GM21825 (cell line): ENCODE measurements around the gene CHRNA5.
"Not testable (repeated sequence)": the region's sequence is repeated elsewhere in the genome, so short reads cannot be mapped to it uniquely, and the experiment has no call there.

ENCODE experiments used
- ATAC-seq: cut with Tn5 transposase; IDR thresholded peaks from one replicate; pipeline ENCODE4 v1.9.1; 2021; ENCODE audit warnings: mild to moderate bottlenecking, moderate library complexity; ENCODE audit not compliant: unreplicated experiment

CHRNA5 gene

GRCh38 chr15:78564743-78565096 lies 600 bp upstream of the CHRNA5 start:
- ATAC-seq: no peak

- ATAC-seq: peak; percentile 14
Observed at GRCh38 chr15:78565951-78566774, 843 bp downstream of the CHRNA5 start.

DNA sequence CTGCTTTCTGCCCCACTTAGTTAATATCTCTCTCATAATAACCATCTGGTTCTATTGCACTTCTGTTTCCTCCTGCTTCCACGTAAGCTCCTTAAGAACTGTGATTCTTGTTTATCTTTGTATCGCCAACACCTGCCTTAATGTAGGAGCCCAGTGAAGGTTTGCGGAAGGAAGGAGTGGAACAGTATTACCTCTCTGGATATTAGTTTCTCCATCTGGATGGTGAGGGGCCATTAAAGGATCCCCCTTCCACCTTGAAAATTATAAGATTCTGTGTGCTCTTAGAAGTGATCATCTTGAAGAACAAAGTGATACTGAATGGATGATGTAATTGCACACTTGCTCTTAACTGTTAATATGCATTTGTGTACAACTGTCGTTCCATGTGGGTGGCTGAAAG lies 2.2 kb downstream of the CHRNA5 start:
- ATAC-seq: no peak

DNA sequence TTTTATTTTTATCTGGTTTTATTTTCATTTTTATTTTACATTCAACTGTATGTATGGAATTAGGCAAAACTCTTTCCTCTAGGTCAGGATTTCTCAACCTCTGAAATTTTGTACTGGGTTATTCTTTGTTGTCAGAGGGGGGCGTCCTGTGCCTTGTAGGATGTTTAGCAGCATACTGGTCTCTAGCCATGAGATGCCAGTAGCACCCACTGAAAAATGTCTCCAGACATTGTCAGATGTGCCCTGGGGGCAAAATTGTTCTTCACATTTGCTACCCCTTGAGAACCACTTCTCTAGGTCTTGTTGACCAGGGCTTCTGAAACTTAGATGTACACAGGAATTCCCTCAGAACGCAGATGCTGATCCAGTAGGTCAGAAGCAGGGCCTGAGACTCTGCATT lies 5.4 kb downstream of the CHRNA5 start:
- ATAC-seq: no peak

- ATAC-seq: no peak
Observed at GRCh38 chr15:78571382-78571781, 6.1 kb downstream of the CHRNA5 start.

DNA sequence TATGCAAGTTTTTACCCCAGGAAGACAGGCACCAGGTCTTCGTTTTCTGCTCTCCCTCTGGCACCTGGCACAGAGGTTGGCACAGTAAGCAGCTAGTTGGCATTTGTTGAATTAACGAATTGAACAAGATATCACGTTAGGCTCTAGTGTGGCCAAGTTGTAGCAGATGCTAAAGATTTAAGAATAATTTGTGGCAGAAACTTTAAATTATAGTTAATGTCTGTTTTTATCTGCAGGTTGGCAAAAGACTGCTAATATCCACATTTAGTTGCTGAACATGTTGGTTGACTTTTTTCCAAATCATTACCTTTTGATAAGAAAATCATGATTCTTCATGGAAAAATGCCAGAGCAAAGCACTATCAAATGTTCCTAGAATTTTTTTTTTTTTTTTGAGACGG lies 8.1 kb downstream of the CHRNA5 start:
- no peak for ATAC-seq

DNA sequence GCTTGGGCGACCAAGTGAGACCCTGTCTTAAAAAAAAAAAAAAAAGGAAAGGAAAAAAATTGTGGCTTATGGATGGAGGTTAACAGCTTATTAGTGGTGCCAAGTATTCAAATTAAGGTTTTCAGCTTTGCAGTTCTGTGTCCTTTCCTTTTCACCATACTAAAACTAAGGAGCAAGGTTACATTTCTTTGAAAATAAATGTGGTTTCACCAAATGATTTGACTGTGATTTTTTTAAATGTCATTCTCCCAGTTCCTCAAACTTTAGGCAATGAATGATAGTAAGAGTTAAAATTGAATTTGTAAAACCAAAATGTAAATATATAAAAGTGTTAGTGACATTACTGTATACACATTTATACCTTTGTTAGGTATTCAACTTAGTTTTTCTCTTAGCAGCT lies 9.6 kb downstream of the CHRNA5 start:
- no peak for ATAC-seq

DNA sequence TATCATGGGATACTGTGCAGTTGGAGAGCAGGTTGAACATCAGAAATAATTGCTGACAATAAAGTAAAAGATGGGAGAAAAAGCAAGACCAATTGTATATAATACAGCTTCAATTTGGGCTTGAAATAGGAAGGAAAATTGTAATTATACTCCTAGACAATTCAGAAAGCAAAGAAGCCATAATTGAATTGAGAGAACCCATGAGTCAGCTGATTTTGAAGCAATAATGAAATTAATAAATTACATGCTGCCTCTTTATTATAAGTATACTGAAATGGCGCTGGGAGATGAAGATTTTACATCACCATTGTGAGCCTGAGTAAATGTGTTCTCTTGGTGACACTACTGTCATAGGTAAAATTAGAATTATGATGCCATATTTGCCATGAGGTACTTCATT lies 32.3 kb downstream of the CHRNA5 start:
- no peak for ATAC-seq

GRCh38 chr15:78598348-78598747 lies 33.0 kb downstream of the CHRNA5 start:
- no peak for ATAC-seq

GRCh38 chr15:78599189-78599588 lies 33.9 kb downstream of the CHRNA5 start:
- ATAC-seq: no peak

GRCh38 chr15:78603467-78603866 lies 38.1 kb downstream of the CHRNA5 start:
- no peak for ATAC-seq

DNA sequence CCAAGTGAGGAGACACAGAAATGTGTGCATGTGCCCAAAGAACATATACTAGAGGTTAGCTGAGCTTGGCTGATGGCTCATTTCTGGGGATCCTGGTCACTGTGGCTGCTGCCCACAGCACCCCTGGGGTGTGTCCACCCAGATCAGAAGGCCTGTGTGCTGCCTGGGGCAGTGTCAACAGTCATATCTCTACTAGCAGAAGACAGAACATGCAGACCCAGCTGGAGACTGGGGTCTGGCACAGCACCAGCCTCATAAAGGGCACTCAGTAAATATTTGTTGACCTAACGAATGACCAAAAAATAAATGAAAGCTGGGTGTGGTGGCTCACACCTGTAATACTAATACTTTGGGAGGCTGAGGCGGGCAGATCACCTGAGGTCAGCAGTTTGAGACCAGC lies 39.1 kb downstream of the CHRNA5 start:
- ATAC-seq: no peak

DNA sequence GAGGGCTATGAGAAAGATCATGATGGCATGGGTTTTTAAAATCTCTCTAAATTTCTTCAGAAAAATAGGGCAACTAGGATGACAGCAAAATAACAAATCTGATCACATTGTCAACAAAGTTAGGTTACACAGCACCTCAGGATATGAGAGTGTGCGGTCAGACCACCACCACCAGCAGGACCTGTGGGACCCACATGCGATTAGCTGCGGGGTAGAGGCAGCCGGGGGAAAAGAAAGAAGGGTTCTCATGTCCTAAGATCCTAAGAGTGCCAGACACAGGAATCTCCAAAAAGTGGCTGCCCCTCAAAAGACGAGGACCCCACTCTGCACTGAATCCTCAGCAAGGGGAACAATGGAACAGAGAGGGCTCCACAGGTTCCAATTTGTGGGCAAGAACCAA lies 39.9 kb downstream of the CHRNA5 start:
- ATAC-seq: no peak

GRCh38 chr15:78605680-78606079 lies 40.4 kb downstream of the CHRNA5 start:
- no peak for ATAC-seq

DNA sequence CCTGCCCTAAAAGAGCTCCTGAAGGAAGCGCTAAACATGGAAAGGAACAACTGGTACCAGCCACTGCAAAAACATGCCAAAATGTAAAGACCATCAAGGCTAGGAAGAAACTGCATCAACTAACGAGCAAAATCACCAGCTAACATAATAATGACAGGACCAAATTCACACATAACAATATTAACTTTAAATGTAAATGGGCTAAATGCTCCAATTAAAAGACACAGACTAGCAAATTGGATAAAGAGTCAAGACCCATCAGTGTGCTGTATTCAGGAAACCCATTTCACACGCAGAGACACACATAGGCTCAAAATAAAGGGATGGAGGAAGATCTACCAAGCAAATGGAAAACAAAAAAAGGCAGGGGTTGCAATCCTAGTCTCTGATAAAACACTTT lies 44.2 kb downstream of the CHRNA5 start:
- ATAC-seq: not testable (repeated sequence)

DNA sequence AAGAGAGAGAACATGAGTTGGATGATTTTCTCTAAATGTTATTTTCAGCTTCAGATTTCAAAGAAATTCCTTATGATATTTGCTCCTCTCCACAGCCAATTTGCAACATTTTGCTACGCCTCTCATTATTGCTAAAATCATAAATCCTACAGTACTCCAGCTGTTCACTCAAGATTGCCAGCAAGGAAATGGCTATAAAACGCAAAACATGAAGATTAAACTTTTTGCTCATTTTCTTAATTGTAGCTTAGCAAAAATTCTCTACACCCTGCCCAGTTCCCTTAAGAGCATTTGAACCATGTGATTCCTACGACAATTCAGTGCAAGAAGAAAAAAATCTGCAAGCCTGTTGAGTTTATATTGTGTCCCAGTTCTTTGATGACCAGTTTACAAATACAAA lies 48.7 kb downstream of the CHRNA5 start:
- no peak for ATAC-seq

DNA sequence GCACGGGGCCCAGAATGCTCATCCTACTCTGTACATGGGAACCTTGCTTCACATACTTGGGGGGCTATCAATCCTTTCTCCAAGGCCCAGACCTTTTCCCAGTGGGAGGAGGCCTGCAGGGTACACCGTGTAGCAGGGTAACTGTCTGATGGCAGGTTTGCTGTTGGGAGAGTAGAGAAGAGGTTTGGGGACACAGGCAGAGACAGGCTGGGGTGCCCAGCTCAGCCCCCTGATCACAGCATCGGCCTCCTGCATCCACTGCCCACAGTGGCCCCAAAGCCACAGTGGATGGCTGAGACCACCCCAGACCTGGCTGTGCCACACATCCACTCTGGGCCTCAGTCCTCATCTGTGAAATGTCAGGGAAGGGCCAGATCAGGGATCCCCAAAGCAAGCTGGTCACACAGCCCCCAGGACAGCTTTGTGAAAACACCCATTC lies 49.9 kb downstream of the CHRNA5 start:
- no peak for ATAC-seq

DNA sequence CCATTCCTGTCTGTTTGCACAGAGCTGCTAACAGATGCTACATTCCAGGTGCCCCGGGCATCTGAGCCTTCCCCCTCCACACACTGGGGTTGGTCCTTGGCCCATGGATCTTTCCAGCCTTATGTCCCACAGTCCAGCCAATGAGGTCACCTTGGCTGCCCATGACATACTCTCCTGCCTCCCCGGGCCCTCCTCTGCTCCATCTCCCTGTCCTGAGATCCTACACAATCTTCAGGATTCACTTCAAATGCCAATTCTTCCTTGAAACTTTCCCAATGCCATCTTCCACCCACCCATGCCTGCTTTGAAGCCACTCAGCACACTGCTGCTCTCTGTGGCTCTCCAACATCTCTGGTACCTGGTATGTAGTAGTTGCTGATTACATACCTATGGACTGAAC lies 51.2 kb downstream of the CHRNA5 start:
- ATAC-seq: no peak

DNA sequence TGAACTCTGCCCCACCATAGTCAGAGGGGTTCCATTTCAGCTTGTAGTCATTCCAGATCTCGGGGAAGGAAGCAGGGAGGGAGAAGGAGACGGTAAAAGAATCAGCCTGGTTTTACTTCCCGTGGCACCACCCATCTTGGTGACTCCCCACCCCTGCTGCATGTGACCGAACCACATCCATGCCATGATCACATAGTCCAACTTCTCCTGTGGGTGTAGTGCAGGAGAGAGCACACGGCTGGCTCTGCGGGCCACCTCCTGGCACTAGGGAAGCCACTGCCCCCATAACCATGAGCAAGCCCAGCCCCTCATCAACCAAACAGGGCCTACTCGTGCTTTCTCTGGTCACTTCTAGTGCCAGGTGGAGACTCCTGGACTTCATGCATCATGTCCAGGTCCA lies 51.8 kb downstream of the CHRNA5 start:
- ATAC-seq: no peak

- ATAC-seq: no peak
Observed at GRCh38 chr15:78617516-78617915, 52.2 kb downstream of the CHRNA5 start.

DNA sequence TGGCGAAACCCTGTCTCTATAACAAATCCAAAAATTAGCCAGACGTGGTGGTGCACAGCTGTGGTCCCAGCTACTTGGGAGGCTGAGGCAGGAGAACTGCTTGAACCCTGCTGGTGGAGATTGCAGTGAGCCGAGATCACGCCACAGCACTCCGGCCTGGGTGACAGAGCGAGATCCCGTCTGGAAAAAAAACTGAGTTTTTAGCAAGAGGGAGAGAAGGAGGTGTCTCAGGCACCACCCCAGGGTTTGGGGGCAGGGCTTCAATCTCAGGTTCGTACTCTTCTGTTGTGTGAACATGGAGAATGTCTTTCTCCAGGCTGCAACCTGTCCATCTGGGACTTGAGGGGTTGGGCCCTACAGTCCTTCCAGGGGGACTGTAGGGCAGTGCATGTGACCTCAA lies 52.7 kb downstream of the CHRNA5 start:
- ATAC-seq: no peak

- ATAC-seq: no peak
Observed at GRCh38 chr15:78618490-78618934, 53.2 kb downstream of the CHRNA5 start.
